Breast epithelium (tissue), 3 donors: ENCODE data around the gene KANSL1L.

ENCODE experiments used
- POLR2A ChIP-seq: fragments of 450-650 bp; IDR thresholded peaks from one replicate; pipeline ENCODE4 v1.6.1; 2016; ENCODE audit warnings: antibody characterized with exemption, mild to moderate bottlenecking, moderate library complexity
- TF ChIP-seq, protein P1 (sequence below), 3 donors: fragments of 450-650 bp; IDR thresholded peaks; one replicate each; pipeline ENCODE4 v1.5.1; 2016 to 2017; ENCODE audit warnings: antibody characterized with exemption in 3 of 3, mild to moderate bottlenecking in 3 of 3, moderate library complexity in 3 of 3

GRCh38 chr2:210215120-210215519 lies 43.9 kb upstream of the KANSL1L start:
- TF ChIP-seq, protein P1, sequence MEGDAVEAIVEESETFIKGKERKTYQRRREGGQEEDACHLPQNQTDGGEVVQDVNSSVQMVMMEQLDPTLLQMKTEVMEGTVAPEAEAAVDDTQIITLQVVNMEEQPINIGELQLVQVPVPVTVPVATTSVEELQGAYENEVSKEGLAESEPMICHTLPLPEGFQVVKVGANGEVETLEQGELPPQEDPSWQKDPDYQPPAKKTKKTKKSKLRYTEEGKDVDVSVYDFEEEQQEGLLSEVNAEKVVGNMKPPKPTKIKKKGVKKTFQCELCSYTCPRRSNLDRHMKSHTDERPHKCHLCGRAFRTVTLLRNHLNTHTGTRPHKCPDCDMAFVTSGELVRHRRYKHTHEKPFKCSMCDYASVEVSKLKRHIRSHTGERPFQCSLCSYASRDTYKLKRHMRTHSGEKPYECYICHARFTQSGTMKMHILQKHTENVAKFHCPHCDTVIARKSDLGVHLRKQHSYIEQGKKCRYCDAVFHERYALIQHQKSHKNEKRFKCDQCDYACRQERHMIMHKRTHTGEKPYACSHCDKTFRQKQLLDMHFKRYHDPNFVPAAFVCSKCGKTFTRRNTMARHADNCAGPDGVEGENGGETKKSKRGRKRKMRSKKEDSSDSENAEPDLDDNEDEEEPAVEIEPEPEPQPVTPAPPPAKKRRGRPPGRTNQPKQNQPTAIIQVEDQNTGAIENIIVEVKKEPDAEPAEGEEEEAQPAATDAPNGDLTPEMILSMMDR (IDR thresholded peaks at IDR 0.05) = no peak
- TF ChIP-seq POLR2A = no peak
